ENCODE results near the gene HCFC1. TPM values are rescaled to one million over a fixed set of nuclear protein-coding genes. Genes with fewer than 3 reads are reported as not detected.

HCFC1 gene
- total and polyA plus RNA-seq, 2 of the 8 experiments (the other 6 are each of a cell fraction or from before 2014, with no cell fraction given), result 24.9 to 117 TPM

DNA sequence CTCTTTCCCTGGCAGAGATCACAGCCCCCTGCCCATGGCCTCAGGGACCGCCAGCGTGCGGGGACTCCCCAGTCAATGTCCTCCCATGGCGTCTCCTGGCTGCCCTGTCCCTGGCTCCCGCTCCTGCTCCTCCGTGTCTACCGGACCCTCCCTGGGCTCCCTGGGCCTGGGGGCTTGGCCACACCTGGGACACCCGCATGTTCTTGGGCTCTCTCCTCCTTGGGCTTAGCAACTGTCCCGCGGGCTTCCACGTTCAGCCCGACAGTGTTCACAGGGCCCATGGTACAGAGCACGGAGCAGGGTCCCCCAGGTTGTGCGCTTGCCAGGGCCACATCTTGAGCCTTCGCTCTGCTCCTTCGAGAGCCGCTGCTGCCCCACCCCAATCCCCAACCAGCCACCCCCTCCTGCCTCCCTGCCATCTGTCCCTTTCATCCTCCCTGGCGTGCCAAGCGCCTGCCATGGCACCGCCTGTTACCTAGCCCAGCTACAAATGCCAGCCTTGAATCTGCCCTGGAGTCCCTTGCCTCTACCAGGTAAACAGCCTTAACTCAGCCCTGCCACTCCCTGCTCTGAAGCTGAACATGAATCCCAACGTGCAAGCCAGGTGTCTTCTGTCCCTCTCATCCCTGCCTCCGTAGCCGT, 63.3 kb downstream of the HCFC1 start (continued):
- TF ChIP-seq EZH2 (IDR thresholded peaks at IDR 0.05; ENCODE audit: low read depth, low read length, severe bottlenecking) (no peak), GTF2F1 (IDR thresholded peaks at IDR 0.05; ENCODE audit: borderline replicate concordance, low read depth, low read length) (no peak), SUZ12 (IDR thresholded peaks at IDR 0.05; ENCODE audit: low read length) (no peak), CBX8 (IDR thresholded peaks at IDR 0.05; ENCODE audit: borderline replicate concordance, low read depth, low read length) (no peak), YY1 (IDR thresholded peaks at IDR 0.05; ENCODE audit: low read depth, low read length) (no peak), SIN3A (conservative IDR thresholded peaks at IDR 0.05 in 1 of 2, IDR thresholded peaks at IDR 0.05 in 1 of 2; ENCODE audit: low read depth in 1 of 2, low read length in 2 of 2) (no peak), SP4 (IDR thresholded peaks at IDR 0.05; ENCODE audit: low read length) (no peak)
- TF ChIP-seq, protein P1, sequence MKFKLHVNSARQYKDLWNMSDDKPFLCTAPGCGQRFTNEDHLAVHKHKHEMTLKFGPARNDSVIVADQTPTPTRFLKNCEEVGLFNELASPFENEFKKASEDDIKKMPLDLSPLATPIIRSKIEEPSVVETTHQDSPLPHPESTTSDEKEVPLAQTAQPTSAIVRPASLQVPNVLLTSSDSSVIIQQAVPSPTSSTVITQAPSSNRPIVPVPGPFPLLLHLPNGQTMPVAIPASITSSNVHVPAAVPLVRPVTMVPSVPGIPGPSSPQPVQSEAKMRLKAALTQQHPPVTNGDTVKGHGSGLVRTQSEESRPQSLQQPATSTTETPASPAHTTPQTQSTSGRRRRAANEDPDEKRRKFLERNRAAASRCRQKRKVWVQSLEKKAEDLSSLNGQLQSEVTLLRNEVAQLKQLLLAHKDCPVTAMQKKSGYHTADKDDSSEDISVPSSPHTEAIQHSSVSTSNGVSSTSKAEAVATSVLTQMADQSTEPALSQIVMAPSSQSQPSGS (IDR thresholded peaks at IDR 0.05; ENCODE audit: low read length), result no peak
